GM12878 (cell line): ENCODE data around the gene FUBP1. TPM values are rescaled to one million over a fixed set of nuclear protein-coding genes. Genes with fewer than 3 reads are reported as not detected.

Experiments used
- ATAC-seq: fragments of 200-7000 bp; cut with Tn5 transposase; 3 replicates; pipeline ENCODE4 v1.9.1; 2020; ENCODE audit warnings: mild to moderate bottlenecking, moderate library complexity
- BruUV-seq: library from RNA; stranded (reverse); fragments of 400-500 nt; replicated peaks from 2 replicates; lab custom pipeline; 2021; lab: Mats Ljungman, UMichigan
- CTCF ChIA-PET: fragments of 300-600 bp; sonication (Branson Sonifier 250); formaldehyde crosslinking; extraction: SDS; loops from one replicate; lab custom pipeline; 2021; ENCODE audit warnings: inconsistent platforms; lab: Yijun Ruan, JAX
- POLR2A ChIA-PET: fragments of 350-600 bp; formaldehyde crosslinking; extraction: SDS; loops from one replicate; lab custom pipeline; 2021; ENCODE audit warnings: inconsistent platforms; lab: Charles Lee
- RAD21 ChIA-PET: fragments of 300-600 bp; sonication (Branson Sonifier 250); formaldehyde crosslinking; loops from one replicate; lab custom pipeline; 2023; ENCODE audit warnings: antibody characterized with exemption; ENCODE audit not compliant: unreplicated experiment; lab: Charles Lee
- SMC1A ChIA-PET: fragments of 300-600 bp; sonication (Branson Sonifier 250); formaldehyde crosslinking; loops from one replicate; lab custom pipeline; 2023; ENCODE audit not compliant: unreplicated experiment, uncharacterized antibody; lab: Charles Lee
- DNase-seq: peaks from one replicate; pipeline ENCODE4 v3.0.0-alpha.2; 2011; ENCODE audit warnings: low read depth, low spot score
- FAIRE-seq: peaks from 3 replicates; lab custom pipeline; 2011; peaks lifted over from hg19 to GRCh38; lab: Jason Lieb, UNC
- H2AFZ ChIP-seq: 2 replicates; pipeline ENCODE4 v1.6.0; 2011; ENCODE audit warnings: low read depth, low read length, control low read depth; ENCODE audit not compliant: control insufficient read depth
- H3K27ac ChIP-seq: 2 replicates; pipeline ENCODE4 v1.5.1; 2011; ENCODE audit warnings: control low read depth; ENCODE audit not compliant: control insufficient read depth, insufficient read depth
- H3K27me3 ChIP-seq, 2 experiments: replicated peaks in 1 of 2; 2 replicates each; pipeline versions ENCODE4 v1.6.0 to v1.6.1; 2011; ENCODE audit warnings: low read length in 1 of 2; ENCODE audit not compliant: control insufficient read depth in 2 of 2, insufficient read depth in 2 of 2
- H3K36me3 ChIP-seq, 2 experiments: 2 replicates each; pipeline ENCODE4 v1.5.1; 2011; ENCODE audit warnings: low read length in 1 of 2; ENCODE audit not compliant: control insufficient read depth in 2 of 2, insufficient read depth in 2 of 2
- H3K4me1 ChIP-seq: 2 replicates; pipeline ENCODE4 v1.6.1; 2011; ENCODE audit warnings: mild to moderate bottlenecking, low read length, moderate library complexity, mixed read lengths; ENCODE audit not compliant: control insufficient read depth, insufficient read depth
- H3K4me2 ChIP-seq: 2 replicates; pipeline ENCODE4 v1.6.0; 2011; ENCODE audit warnings: control low read depth; ENCODE audit not compliant: control insufficient read depth, insufficient read depth
- H3K4me3 ChIP-seq: fragments of 200-600 bp; sonication (generic); 2 replicates; pipeline ENCODE4 v1.5.1; 2016
- H3K79me2 ChIP-seq: 2 replicates; pipeline ENCODE4 v1.6.0; 2011; ENCODE audit warnings: low read length; ENCODE audit not compliant: control insufficient read depth, insufficient read depth
- H3K9ac ChIP-seq: 2 replicates; pipeline ENCODE4 v1.8.0; 2011; ENCODE audit warnings: low read length, control low read depth, mixed read lengths; ENCODE audit not compliant: control insufficient read depth, insufficient read depth
- H3K9me3 ChIP-seq: replicated peaks from 3 replicates; pipeline ENCODE4 v1.5.1; 2011; ENCODE audit warnings: mild to moderate bottlenecking, low read length; ENCODE audit not compliant: control insufficient read depth, insufficient read depth
- H4K20me1 ChIP-seq: 2 replicates; pipeline ENCODE4 v1.6.0; 2011; ENCODE audit not compliant: control insufficient read depth, insufficient read depth
- ATF2 ChIP-seq: IDR thresholded peaks from 2 replicates; pipeline ENCODE4 v1.6.1; 2012; ENCODE audit warnings: low read length, inconsistent platforms
- CREB1 ChIP-seq: IDR thresholded peaks from 2 replicates; pipeline ENCODE4 v1.6.1; 2012; ENCODE audit warnings: low read depth, mild to moderate bottlenecking, inconsistent platforms
- DPF2 ChIP-seq: fragments of 450-650 bp; IDR thresholded peaks from 2 replicates; pipeline ENCODE4 v1.6.1; 2017; ENCODE audit warnings: mild to moderate bottlenecking
- E2F8 ChIP-seq: fragments of 450-650 bp; IDR thresholded peaks from 2 replicates; pipeline ENCODE4 v1.6.1; 2018; ENCODE audit warnings: mild to moderate bottlenecking, low read depth, moderate library complexity; ENCODE audit not compliant: partially characterized antibody
- LARP7 ChIP-seq: fragments of 450-650 bp; IDR thresholded peaks from 2 replicates; pipeline ENCODE4 v1.6.1; 2017; ENCODE audit warnings: mild to moderate bottlenecking
- MEF2B ChIP-seq: fragments of 450-650 bp; IDR thresholded peaks from 2 replicates; pipeline ENCODE4 v1.6.1; 2018; ENCODE audit warnings: mild to moderate bottlenecking, moderate library complexity; ENCODE audit not compliant: partially characterized antibody, poor library complexity, severe bottlenecking
- SIN3A ChIP-seq: IDR thresholded peaks from 2 replicates; pipeline ENCODE4 v1.6.1; 2012; ENCODE audit warnings: low read depth, low read length, improper control_type of control experiment
- TAF1 ChIP-seq: IDR thresholded peaks from 2 replicates; pipeline ENCODE4 v1.6.1; 2011; ENCODE audit warnings: mild to moderate bottlenecking, low read depth, low read length, borderline replicate concordance
- TCF7 ChIP-seq: IDR thresholded peaks from 2 replicates; pipeline ENCODE4 v1.6.1; 2014; ENCODE audit warnings: antibody characterized with exemption, borderline replicate concordance
- ZBTB40 ChIP-seq: fragments of 450-650 bp; IDR thresholded peaks from 2 replicates; pipeline ENCODE4 v1.6.1; 2016; ENCODE audit warnings: mild to moderate bottlenecking, moderate library complexity, borderline replicate concordance
- WGBS: methylation state at CpG from one replicate; pipeline ENCODE4 v1.1.6; 2016; ENCODE audit warnings: low lambda C conversion rate; ENCODE audit not compliant: insufficient replicate concordance, insufficient coverage; ENCODE audit errors: missing lambda C conversion rate; 5-methylcytosine and 5-hydroxymethylcytosine counted together
- in situ Hi-C: fragments of 300-500 bp; cut with MboI; formaldehyde crosslinking; loops from 9 replicates; pipeline ENCODE4 v1.14.3; 2018; ENCODE audit warnings: mixed read lengths
- intact Hi-C: fragments of 100-400 bp; cut with micrococcal nuclease; formaldehyde crosslinking; loops from one replicate; pipeline ENCODE4 v1.14.2; 2022; ENCODE audit not compliant: unreplicated experiment
- polyA plus RNA-seq, 11 experiments: library from polyadenylated mRNA; depleted of rRNA in 4 of 11; unstranded in 6 of 11; stranded (reverse) in 5 of 11; fragments of >200 nt; fragmentation: Nextera tagmentation in 4 of 11; fragmentation: Illumina TruSeq in 1 of 11; extraction: Ambion mirVana in 4 of 11; extraction: Trizol in 1 of 11; gene quantifications; 1 replicate in 1 of 11; 2 replicates in 10 of 11; pipeline versions ENCODE4 v1.2.1 to v1.2.3, GENCODE V29; 2011 to 2016; ENCODE audit warnings: inconsistent platforms in 2 of 11, missing spikeins in 2 of 11, low read depth in 1 of 11
- total RNA-seq, 4 experiments: library from RNA; depleted of rRNA in 3 of 4; stranded (reverse); fragments of >200 nt in 3 of 4; fragmentation: Illumina TruSeq in 1 of 4; extraction: Trizol in 1 of 4; gene quantifications; 2 replicates each; pipeline versions ENCODE4 v1.2.1 to v1.2.3, GENCODE V29; 2013 to 2021

FUBP1 gene
- total and polyA plus RNA-seq, 10 of the 15 experiments (the other 5 are each of a cell fraction or from before 2014, with no cell fraction given), result 110 to 343 (median 191) TPM

GRCh38 chr1:77978293-77978968 lies 441 bp downstream of the FUBP1 start (continued):
- peak; percentile 51; the same call in 1 of the 2 replicates for TF ChIP-seq ATF2
- TF ChIP-seq CREB1, result peak; percentile 81
- peak; percentile 69 for TF ChIP-seq LARP7
- TF ChIP-seq TCF7, result peak; percentile 6; the same call in 1 of the 2 replicates
- no peak for TF ChIP-seq E2F8
- TF ChIP-seq MEF2B, result peak; percentile 29

GRCh38 chr1:77977989-77978292 lies 931 bp downstream of the FUBP1 start:
- in situ Hi-C loops, result no loop called here
- peaks cover 13% of the 10 kb centered on the region; the same call in 1 of the 2 replicates for H4K20me1 ChIP-seq
- 2% methylated on average over 5 of the region's 5 CpGs for WGBS
- H3K9me3 ChIP-seq, result no peaks in the 10 kb centered on the region; the same call in 2 of the 3 replicates
- BruUV-seq, result no TSS peak
- ATAC-seq (no peak), FAIRE-seq (no peak), DNase-seq (no peak)
- H3K79me2 ChIP-seq, result peaks cover 87% of the 10 kb centered on the region
- ChIA-PET CTCF (interaction anchor here (1.1 to 5.6 kb wide), 8 partner anchors 10 to 643 kb away, joined by 3 to 73 read pairs (median 7); partner anchors contain the start of genes DNAJB4 and IFI44L), RAD21 (interaction anchor here (0.8 to 9.7 kb wide), 6 partner anchors 20 to 644 kb away, joined by 3 to 158 read pairs (median 4); partner anchors contain the start of genes DNAJB4 and IFI44L), SMC1A (interaction anchor here (1.0 to 4.5 kb wide), 12 partner anchors 10 to 672 kb away, joined by 3 to 89 read pairs (median 4); partner anchors contain the start of genes DNAJB4, IFI44 and MIGA1), POLR2A (interaction anchor here (0.6 to 11.4 kb wide), 7 partner anchors 9 to 643 kb away, joined by 3 to 312 read pairs (median 4); partner anchors contain the start of gene DNAJB4)
- H3K4me2 ChIP-seq, result peak overlapping the region; percentile 86
- peak overlapping the region; percentile 100 for H3K27ac ChIP-seq
- intact Hi-C loops, result loop anchor here (2.0 to 5.0 kb wide), 6 partner anchors 137 to 1041 kb away; partner anchors contain the start of genes IFI44L and ZZZ3
- peak overlapping the region; percentile 95 for H3K4me3 ChIP-seq
- H3K4me1 ChIP-seq, result no peaks in the 10 kb centered on the region; the same call in 1 of the 2 replicates
- H3K9ac ChIP-seq, result peak overlapping the region; percentile 100
- H3K27me3 ChIP-seq, result no peaks in the 10 kb centered on the region
- peaks cover 0 to 13% of the 10 kb centered on the region in 2 experiments; a peak in 1 of 4 replicates for H3K36me3 ChIP-seq
- no peak overlapping the region for H2AFZ ChIP-seq
- TF ChIP-seq DPF2, result no peak
- no peak for TF ChIP-seq ZBTB40
- TF ChIP-seq SIN3A, result 0 out of 2 replicates have a peak, but pooled peaks have one; percentile 37
- TF ChIP-seq ATF2, result peak; percentile 74
- TF ChIP-seq TAF1, result peak; percentile 96; the same call in 1 of the 2 replicates
